Measurements from ENCODE around the gene HDHD2. TPM values are rescaled to one million over a fixed set of nuclear protein-coding genes. Genes with fewer than 3 reads are reported as not detected.
"Not testable (repeated sequence)": the region's sequence is repeated elsewhere in the genome, so short reads cannot be mapped to it uniquely, and the experiment has no call there.

Gene HDHD2
- total RNA-seq (2021) (22.8 and 24.4 TPM in 2 replicates), Bru-seq, nascent RNA (percentile 62 among the genes with signal in this experiment), BruChase-seq, experiment 1, labeled RNA remaining after a 2-hour chase (percentile 66 among the genes with signal in this experiment), BruChase-seq, experiment 2, labeled RNA remaining after a 6-hour chase (percentile 63 among the genes with signal in this experiment)
- long read RNA-seq, transcript HDHD2-201 (7 exons, 2,212 nt): major isoform, 26 of 41 reads
- long read RNA-seq, partial matches to known transcripts: 0 of 41 reads
- long read RNA-seq, other reads (novel, unspliced or antisense): 10 of 41 reads

- peaks cover 7% of the 10 kb centered on the region; the same call in 1 of the 2 replicates for H3F3A ChIP-seq (ENCODE audit: insufficient read depth, low read depth)
- H2AFZ ChIP-seq: peak within 1 kb of the TSS; percentile 100
- H3K79me2 ChIP-seq (ENCODE audit: low read depth): peaks cover 44% of the 10 kb centered on the region
- peaks cover 16% of the 10 kb centered on the region for H3K4me1 ChIP-seq (replicated peaks; ENCODE audit: insufficient read depth)
- CTCF ChIA-PET: interaction anchor here (0.6 kb wide), 1 partner anchor 15 kb away, joined by 3 read pairs; no protein-coding TSS in a partner anchor
- H3K4me2 ChIP-seq: peak within 1 kb of the TSS; percentile 98
- no peaks in the 10 kb centered on the region for H3K27me3 ChIP-seq (ENCODE audit: insufficient read depth, low read depth)
- BruUV-seq (replicated peaks): TSS peak; percentile 51
- peak within 1 kb of the TSS; percentile 60 for H3K27ac ChIP-seq
- intact Hi-C loops (cut with micrococcal nuclease; ENCODE audit: unreplicated experiment): no loop called here
- H3K9me2 ChIP-seq (ENCODE audit: insufficient read depth): no peaks in the 10 kb centered on the region
- DNase-seq: peak; percentile 71 to 72
- H3K4me3 ChIP-seq: peak within 1 kb of the TSS; percentile 97
- TF ChIP-seq EZH2 (IDR thresholded peaks at IDR 0.05; ENCODE audit: low read depth) (no peak), CTCF (conservative IDR thresholded peaks at IDR 0.05) (no peak)
- no peaks in the 10 kb centered on the region for H3K36me3 ChIP-seq (ENCODE audit: low read depth)
- no peaks in the 10 kb centered on the region for H4K20me1 ChIP-seq (ENCODE audit: insufficient read depth)
- POLR2A ChIA-PET (ENCODE audit: unreplicated experiment): interaction anchor here (0.6 kb wide), 2 partner anchors 24 to 997 kb away, joined by 3 to 15 read pairs; no protein-coding TSS in a partner anchor
- H3K9me3 ChIP-seq (ENCODE audit: insufficient read depth, low read depth): no peaks in the 10 kb centered on the region
These were observed at the start of gene HDHD2 for GRCh38 chr18:47150029-47150823. Gene HDHD2 (minus strand): TSS chr18:47150500. CDS start chr18:47136439, 14,061 bp downstream.

- H3F3A ChIP-seq (ENCODE audit: insufficient read depth, low read depth); H3K27ac ChIP-seq; BruUV-seq (replicated peaks); H4K20me1 ChIP-seq (ENCODE audit: insufficient read depth); H2AFZ ChIP-seq; H3K36me3 ChIP-seq (ENCODE audit: low read depth); H3K27me3 ChIP-seq (ENCODE audit: insufficient read depth, low read depth); H3K4me1 ChIP-seq (replicated peaks; ENCODE audit: insufficient read depth); H3K9me3 ChIP-seq (ENCODE audit: insufficient read depth, low read depth); intact Hi-C loops (cut with micrococcal nuclease; ENCODE audit: unreplicated experiment); DNase-seq; H3K4me2 ChIP-seq; H3K4me3 ChIP-seq; H3K9me2 ChIP-seq (ENCODE audit: insufficient read depth); CTCF ChIA-PET; H3K79me2 ChIP-seq (ENCODE audit: low read depth); POLR2A ChIA-PET (ENCODE audit: unreplicated experiment): not testable (repeated sequence)
These were observed 45.7 kb upstream of the HDHD2 start for GRCh38 chr18:47195961-47196360.

GRCh38 chr18:47191961-47192360 is 41.7 kb upstream of the HDHD2 start:
- Histone ChIP-seq H3K4me1 (replicated peaks; ENCODE audit: insufficient read depth) (no peaks in the 10 kb centered on the region; the same call in 1 of the 2 replicates), H3K36me3 (ENCODE audit: low read depth) (no peaks in the 10 kb centered on the region), H3K27me3 (ENCODE audit: insufficient read depth, low read depth) (no peaks in the 10 kb centered on the region), H3K79me2 (ENCODE audit: low read depth) (no peaks in the 10 kb centered on the region), H3F3A (ENCODE audit: insufficient read depth, low read depth) (no peaks in the 10 kb centered on the region), H2AFZ (0 out of 2 replicates have a peak overlapping the region, but pooled peaks have one; percentile 29), H3K27ac (no peak overlapping the region), H4K20me1 (ENCODE audit: insufficient read depth) (no peaks in the 10 kb centered on the region), H3K9me3 (ENCODE audit: insufficient read depth, low read depth) (no peaks in the 10 kb centered on the region), H3K4me2 (no peak overlapping the region), H3K4me3 (no peak overlapping the region), H3K9me2 (ENCODE audit: insufficient read depth) (no peaks in the 10 kb centered on the region)
- ChIA-PET CTCF (no interaction called here), POLR2A (ENCODE audit: unreplicated experiment) (no interaction called here)
- no peak for TF ChIP-seq CTCF (conservative IDR thresholded peaks at IDR 0.05)
- no peak for TF ChIP-seq EZH2 (IDR thresholded peaks at IDR 0.05; ENCODE audit: low read depth)
- BruUV-seq (replicated peaks): no TSS peak
- peak in 1 of 2 experiments; percentile 53 for DNase-seq
- intact Hi-C loops (cut with micrococcal nuclease; ENCODE audit: unreplicated experiment): no loop called here

Data from PC-9 (cell line).